ENCODE data around the gene WDR74. TPM values are rescaled to one million over a fixed set of nuclear protein-coding genes. Genes with fewer than 3 reads are reported as not detected.
"Not testable (repeated sequence)": the region's sequence is repeated elsewhere in the genome, so short reads cannot be mapped to it uniquely, and the experiment has no call there.

The WDR74 gene
- total and polyA plus RNA-seq, 8 donors, result 27.7 to 67.9 (median 46.6) TPM

DNA sequence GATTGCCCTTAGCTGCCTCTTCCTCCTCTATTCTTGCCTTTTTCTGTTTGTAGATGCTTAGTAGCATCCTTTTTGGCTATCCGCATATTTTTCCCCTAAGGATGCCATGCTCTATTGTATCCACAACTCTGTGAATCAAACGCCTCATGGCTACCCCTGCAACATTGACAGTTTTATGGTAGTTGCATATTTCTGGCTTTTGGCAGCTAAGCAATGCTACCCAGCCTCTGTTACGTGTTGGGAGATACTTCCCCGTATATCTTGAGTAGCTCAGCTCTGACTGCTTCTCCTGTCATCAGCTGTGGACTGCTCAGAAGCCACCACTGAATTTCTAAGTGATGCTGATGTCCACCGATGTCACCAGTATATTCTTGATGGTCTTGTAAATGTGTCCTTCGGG lies 26.2 kb upstream of the WDR74 start:
- intact Hi-C loops (cut with DNase I; ENCODE audit: low total_unique reads), result no loop called here
- 79 to 91% (median 87%) methylated on average over 6 of the region's 6 CpGs for WGBS, 5 donors

DNA sequence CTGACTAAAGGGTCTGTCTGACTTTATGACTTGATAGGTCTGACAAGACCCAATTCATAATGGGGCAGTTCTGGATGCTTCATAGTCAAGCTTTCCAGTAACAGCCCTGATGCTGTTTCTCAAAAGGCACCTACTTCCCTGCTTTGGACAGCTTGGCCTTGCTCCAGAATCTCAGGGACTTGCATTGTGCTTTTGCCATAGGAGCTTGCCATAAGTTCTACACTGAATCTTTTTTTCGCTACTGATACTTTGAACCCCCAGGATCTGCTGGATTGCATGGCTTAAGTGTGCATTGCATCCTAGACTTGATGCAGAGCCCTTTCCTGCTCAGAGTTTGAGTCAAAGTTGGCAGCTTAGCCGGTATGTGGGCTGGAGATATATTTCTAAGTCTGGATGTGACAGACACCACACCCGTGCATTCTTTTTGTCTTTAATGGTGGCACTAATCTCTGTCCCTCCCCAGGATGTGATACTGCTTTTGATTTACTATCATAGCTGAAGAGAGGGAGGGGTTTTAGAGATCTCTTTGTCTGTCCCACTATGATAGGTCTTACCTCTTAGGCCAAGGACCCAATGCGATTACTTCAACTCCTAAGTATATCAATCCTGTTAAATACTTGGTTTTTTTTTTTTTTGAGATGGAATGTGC lies 24.4 kb upstream of the WDR74 start:
- intact Hi-C loops (cut with DNase I; ENCODE audit: low total_unique reads), result no loop called here
- no peak overlapping the region for H3K27ac ChIP-seq
- no peak for TF ChIP-seq POLR2AphosphoS5 (IDR thresholded peaks at IDR 0.05)
- TF ChIP-seq EP300 (IDR thresholded peaks at IDR 0.05), result no peak
- TF ChIP-seq POLR2A (IDR thresholded peaks at IDR 0.05), result no peak
- TF ChIP-seq, protein P1, sequence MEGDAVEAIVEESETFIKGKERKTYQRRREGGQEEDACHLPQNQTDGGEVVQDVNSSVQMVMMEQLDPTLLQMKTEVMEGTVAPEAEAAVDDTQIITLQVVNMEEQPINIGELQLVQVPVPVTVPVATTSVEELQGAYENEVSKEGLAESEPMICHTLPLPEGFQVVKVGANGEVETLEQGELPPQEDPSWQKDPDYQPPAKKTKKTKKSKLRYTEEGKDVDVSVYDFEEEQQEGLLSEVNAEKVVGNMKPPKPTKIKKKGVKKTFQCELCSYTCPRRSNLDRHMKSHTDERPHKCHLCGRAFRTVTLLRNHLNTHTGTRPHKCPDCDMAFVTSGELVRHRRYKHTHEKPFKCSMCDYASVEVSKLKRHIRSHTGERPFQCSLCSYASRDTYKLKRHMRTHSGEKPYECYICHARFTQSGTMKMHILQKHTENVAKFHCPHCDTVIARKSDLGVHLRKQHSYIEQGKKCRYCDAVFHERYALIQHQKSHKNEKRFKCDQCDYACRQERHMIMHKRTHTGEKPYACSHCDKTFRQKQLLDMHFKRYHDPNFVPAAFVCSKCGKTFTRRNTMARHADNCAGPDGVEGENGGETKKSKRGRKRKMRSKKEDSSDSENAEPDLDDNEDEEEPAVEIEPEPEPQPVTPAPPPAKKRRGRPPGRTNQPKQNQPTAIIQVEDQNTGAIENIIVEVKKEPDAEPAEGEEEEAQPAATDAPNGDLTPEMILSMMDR (IDR thresholded peaks at IDR 0.05), result no peak
- H3K4me3 ChIP-seq, result no peak overlapping the region
- H3K4me1 ChIP-seq, result peaks cover 0 to 11% (median 4%) of the 10 kb centered on the region in 4 donors
- no peaks in the 10 kb centered on the region for H3K27me3 ChIP-seq
- no peak for DNase-seq
- no peaks in the 10 kb centered on the region for H3K9me3 ChIP-seq
- H3K36me3 ChIP-seq, result no peaks in the 10 kb centered on the region
- WGBS, 5 donors, result 70 to 79% (median 76%) methylated on average over 4 of the region's 4 CpGs

More for the DNA sequence above, 26.2 kb upstream of the WDR74 start:
- no peaks in the 10 kb centered on the region for H3K36me3 ChIP-seq
- H3K27me3 ChIP-seq, result no peaks in the 10 kb centered on the region
- peaks cover 0 to 9% (median 4%) of the 10 kb centered on the region in 4 donors for H3K4me1 ChIP-seq
- TF ChIP-seq EP300 (IDR thresholded peaks at IDR 0.05), result no peak
- no peaks in the 10 kb centered on the region for H3K9me3 ChIP-seq
- H3K4me3 ChIP-seq, result no peak overlapping the region
- DNase-seq, result no peak
- H3K27ac ChIP-seq, result no peak overlapping the region

DNA sequence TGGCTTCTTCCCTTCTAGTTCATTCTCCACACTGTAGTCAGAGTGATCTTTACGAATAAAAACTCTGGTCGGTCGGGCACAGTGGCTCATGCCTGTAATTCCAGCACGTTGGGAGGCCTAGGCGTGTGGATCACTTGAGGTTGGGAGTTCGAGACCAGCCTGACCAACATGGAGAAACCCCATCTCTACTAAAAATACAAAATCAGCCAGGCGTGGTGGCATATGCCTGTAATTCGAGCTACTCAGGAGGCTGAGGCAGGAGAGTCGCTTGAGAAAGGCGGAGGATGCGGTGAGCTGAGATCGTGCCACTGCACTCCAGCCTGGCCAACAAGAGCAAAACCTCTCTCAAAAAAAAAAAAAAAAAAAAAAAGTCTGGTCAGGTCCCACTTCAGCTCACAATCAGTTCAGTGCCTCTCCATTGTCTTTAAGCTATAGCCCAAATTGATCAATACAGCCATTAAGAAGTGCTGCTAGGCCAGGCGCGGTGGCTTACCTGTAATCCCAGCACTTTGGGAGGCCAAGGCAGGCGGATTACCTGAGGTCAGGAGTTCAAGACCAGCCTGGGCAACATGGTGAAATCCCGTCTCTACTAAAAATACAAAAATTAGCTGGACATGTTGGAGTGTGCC lies 22.3 kb upstream of the WDR74 start:
- 90 to 94% (median 92%) methylated on average over 16 of the region's 16 CpGs for WGBS, 5 donors
- H3K9me3 ChIP-seq, DNase-seq: not testable (repeated sequence)

DNA sequence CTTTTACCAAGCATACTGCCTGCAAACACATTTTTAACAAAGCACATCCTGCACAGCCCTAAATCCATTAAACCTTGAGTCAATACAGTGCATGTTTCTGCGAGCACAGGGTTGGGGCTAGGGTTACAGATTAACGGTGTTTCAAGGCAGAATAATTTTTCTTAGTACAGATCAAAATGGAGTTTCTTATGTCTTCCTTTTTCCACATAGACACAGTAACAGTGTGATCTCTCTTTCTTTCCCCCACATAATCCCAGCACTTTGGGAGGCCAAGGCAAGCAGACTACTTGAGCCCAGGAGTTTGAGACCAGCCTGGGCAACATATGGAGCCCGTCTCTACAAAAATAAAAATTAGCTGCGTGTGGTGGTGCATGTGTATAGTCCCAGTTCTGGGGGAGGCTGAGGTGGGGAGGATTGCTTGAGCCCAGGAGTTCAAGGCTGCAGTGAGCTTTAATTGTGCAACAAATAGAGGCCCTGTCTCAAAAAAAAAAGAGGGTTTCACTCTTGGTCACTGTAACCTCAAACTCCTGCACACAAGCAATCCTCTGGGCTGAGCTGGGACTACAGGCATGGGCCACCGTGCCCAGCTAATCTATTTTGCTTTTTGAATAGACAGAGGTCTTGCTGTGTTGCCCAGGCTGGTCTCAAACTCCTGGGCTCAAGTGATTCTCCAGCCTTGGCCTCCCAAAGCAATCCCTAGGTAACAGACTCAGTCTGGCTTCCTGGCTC lies 21.6 kb upstream of the WDR74 start:
- H3K27me3 ChIP-seq, result no peaks in the 10 kb centered on the region
- DNase-seq, result no peak
- TF ChIP-seq EP300 (IDR thresholded peaks at IDR 0.05) (no peak), POLR2AphosphoS5 (IDR thresholded peaks at IDR 0.05) (no peak), POLR2A (IDR thresholded peaks at IDR 0.05) (no peak)
- TF ChIP-seq, protein P1 (IDR thresholded peaks at IDR 0.05), result no peak
- H3K27ac ChIP-seq, result no peak overlapping the region
- no peaks in the 10 kb centered on the region for H3K9me3 ChIP-seq
- no peak overlapping the region for H3K4me3 ChIP-seq
- H3K36me3 ChIP-seq, result no peaks in the 10 kb centered on the region
- WGBS, 5 donors, result 52 to 62% (median 58%) methylated on average over 5 of the region's 5 CpGs
- intact Hi-C loops (cut with DNase I; ENCODE audit: low total_unique reads), result no loop called here
- H3K4me1 ChIP-seq, result peaks cover 8 to 34% (median 22%) of the 10 kb centered on the region in 4 donors

More for the DNA sequence above, 22.3 kb upstream of the WDR74 start:
- intact Hi-C loops (cut with DNase I; ENCODE audit: low total_unique reads); H3K4me3 ChIP-seq; H3K27ac ChIP-seq; H3K36me3 ChIP-seq; H3K27me3 ChIP-seq: not testable (repeated sequence)
- peaks cover 6 to 27% (median 15%) of the 10 kb centered on the region in 4 donors for H3K4me1 ChIP-seq

DNA sequence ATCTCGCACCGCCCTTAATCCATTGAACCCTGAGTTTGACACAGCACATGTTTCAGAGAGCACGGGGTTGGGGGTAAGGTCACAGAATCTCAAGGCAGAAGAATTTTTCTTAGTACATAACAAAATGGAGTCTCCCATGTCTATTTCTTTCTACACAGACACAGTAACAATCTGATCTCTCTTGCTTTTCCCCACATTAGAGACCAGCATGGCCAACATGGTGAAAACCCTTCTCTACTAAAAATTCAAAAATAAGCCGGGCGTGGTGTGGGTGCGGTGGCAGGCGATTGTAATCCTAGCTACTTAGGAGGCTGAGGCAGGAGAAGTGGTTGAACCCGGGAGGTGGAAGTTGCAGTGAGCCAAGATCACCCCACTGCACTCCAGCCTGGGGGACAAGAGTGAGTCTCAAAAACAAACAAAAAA lies 19.9 kb upstream of the WDR74 start:
- intact Hi-C loops (cut with DNase I; ENCODE audit: low total_unique reads), result loop anchor here (10.0 kb wide), 1 partner anchor 64 kb away; the partner anchor contains the start of gene TMEM223
- not testable (repeated sequence) for H3K27me3 ChIP-seq, H3K36me3 ChIP-seq, H3K4me3 ChIP-seq, H3K9me3 ChIP-seq, H3K27ac ChIP-seq, DNase-seq
- WGBS, 5 donors, result 74 to 82% (median 77%) methylated on average over 8 of the region's 8 CpGs
- peaks cover 16 to 43% (median 29%) of the 10 kb centered on the region in 4 donors for H3K4me1 ChIP-seq

All from stomach (tissue), 9 donors.